HG03432 (cell line): ENCODE data around the gene CACNA2D3.

Experiments used
- ATAC-seq: cut with Tn5 transposase; IDR thresholded peaks from one replicate; pipeline ENCODE4 v1.9.1; 2021; ENCODE audit warnings: mild to moderate bottlenecking, moderate library complexity; ENCODE audit not compliant: unreplicated experiment

Gene CACNA2D3

DNA sequence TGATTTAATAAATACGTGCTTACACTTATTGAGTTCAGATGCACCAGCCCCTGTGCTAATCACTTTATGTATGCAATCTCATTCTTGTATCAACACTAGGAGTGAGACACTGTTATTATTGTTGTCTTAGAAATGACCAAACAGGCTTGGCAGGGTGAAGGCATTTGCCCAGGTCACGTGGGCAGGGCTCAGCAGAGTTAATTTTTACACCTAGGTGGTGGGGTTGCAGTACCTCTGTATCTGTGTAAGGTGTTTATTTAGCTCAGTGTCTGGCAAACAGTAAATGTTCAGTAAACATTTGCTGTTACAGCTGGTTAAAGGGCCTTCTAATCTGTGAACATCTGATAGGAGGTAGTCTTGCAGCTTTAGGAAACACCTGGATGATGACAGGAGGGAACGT is 200.0 kb downstream of the CACNA2D3 start:
- no peak for ATAC-seq

DNA sequence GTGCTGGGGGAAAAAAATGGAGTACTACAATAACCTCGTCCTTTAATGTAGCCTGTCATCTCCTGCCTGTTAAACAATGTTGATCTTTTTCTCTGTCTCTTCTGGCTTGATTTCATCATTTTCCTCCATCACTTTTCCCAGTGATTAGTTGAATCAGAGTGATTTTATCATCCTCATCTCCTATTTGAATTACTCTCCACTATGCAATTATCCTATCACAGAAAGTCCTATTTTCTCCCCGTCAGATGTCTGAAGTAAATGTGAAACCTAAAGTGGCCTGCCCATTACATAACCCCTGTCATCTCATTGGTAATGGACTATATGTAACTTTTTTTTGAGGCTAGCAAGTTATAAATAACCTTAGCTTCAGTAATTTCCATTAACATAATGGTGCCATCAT is 201.8 kb downstream of the CACNA2D3 start:
- no peak for ATAC-seq

DNA sequence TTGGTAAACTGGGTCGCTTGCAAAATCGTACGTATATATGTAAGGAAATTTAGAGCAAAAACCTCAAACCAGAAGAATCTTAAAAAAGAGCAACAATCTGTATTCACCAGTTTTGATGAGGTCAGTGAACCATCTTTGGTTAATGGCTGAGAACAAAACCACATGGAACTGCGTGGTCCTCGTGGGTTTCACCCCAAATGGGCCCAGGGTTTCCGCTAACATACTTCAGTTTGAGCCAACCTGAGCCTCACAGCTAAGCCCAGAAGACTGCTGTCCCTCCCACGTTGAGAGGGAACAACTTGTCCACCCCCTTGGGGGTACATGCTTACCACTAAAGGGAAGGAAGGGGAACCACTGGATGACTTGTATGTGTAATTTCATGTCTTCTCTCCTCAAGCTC is 204.6 kb downstream of the CACNA2D3 start:
- no peak for ATAC-seq

DNA sequence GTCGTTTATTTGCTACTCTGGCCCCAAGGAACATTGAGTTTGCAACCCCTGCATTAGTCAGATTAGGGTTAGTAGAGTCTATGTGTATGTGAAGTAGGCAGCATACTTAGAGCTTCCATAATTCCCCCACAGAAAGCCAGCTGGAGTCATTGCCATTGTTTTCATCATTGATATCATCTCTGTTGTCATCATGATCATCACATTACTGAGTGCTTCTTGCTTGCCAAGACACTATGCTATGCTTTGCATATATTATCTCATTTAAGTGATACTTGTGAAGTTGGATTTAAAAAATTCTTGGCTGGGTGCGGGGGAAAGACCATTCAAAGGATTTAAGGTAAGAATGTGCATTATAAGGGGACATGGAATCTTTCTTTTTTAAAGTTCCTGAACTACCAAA is 209.0 kb downstream of the CACNA2D3 start:
- ATAC-seq: no peak

DNA sequence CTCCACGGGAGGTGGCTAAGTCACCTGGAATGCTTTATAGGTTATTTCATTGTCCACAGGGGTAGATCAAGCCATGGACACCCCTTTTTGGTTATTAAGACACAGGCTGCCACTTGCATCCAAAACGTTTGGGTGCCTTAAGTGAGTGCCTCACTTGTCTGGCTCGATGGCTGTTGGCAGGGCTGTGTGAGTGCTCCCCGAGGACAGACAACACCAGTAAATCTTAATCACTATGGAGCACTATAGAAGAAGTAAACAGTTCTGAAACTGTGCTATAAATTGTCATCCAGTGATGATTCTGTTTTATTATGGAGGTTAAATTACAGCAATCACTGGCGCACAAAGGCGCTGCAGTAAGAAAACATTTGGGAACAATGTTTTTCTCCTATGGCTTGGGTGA is 215.5 kb downstream of the CACNA2D3 start:
- ATAC-seq: no peak

DNA sequence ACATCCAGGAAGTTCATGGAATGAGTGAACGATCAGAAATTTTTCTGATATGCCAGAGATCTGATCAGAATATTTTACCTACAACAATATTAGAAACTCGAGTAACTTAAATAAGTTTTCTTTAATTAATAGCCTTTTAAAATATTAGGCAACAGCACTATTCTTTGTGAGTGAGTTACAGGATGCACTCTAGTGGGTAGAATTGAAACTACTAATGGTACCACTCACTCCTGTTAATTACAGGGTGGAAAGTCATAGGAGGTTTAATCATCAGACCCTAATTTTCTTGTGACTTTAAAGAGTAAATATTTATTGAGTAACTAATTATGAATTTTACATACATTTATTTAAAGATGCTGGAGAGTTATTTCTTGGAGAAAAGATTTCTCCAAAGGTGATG is 217.3 kb downstream of the CACNA2D3 start:
- ATAC-seq: no peak

DNA sequence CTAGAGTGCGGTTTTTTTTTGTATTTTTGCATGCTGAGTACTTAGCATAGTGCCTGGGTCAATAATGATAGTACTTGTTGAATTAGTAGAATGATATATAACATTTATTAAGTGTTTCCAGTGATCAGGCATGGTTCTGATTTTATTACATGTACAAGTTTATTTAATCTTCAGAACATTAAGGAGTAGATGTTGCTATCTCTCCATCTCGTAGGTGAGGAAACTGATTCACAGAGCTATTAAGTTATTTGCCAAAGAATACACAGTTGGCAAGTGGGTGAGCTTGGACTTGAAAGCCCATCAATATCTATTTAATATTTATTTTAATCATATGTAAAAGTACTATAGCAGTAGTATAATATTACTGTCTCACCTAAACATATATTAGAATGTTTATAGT is 219.5 kb downstream of the CACNA2D3 start:
- ATAC-seq: no peak

DNA sequence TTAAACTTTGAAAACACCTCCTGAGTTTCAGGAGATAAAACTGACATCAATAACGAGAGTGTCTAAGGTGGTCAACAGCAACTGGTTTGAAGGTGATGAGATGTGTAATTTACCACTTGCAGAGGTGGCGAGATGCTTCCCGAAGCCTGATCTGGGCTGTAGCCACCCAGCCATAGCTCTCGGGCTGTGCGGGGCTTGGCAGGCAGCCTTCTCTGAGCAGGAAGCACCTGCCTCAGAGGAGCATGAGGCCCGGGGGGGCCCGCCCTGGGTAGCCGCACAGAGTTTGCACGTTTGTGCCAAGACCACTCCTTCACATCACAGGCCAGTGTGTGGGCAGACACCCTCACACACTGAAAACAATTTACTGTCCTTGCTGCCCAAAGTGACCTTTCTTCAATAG is 220.3 kb downstream of the CACNA2D3 start:
- ATAC-seq: no peak

DNA sequence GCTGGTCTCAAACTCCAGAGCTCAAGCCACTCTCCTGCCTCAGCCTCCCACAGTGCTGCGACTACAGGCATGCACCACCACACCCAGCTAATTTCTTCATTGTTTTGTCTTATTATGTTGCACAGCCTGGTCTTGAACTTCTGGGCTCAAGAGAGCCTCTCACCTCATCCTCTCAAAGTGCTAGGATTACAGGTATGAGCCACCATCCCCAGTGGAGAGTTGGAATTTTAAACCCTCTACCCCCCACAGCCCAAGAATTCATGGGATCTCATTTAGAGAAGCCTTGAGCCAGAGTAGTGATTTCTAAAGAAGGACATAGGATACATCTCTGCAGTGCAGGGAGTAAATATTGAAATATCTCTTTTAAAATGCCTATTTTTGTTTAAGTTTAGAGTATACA is 221.1 kb downstream of the CACNA2D3 start:
- ATAC-seq: no peak

DNA sequence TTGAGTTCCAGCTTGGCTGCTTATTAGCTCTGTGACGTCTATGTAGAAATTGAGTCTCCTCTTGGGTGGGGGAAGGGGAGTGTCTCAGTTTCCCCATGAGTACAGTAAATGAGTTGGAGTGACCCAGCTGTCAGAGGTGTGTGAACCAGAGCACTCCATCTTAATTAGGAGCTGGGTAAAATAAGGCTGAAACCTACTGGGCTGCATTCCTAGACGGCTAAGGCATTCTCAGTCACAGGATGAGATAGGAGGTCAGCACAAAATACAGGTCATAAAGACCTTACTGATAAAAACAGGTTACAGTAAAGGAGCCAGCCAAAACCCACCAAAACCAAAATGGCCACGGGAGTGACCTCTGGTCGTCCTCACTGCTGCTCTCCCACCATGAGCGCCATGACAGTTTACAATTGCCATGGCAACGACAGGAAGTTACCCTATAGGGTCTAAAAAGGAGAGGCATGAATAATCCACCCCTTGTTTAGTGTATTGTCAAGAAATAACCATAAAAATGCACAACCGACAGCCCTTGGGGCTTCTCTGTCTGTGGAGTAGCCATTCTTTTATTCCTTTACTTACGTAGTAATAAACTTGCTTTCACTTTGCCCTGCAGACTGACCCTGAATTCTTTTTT is 222.4 kb downstream of the CACNA2D3 start:
- ATAC-seq: no peak

DNA sequence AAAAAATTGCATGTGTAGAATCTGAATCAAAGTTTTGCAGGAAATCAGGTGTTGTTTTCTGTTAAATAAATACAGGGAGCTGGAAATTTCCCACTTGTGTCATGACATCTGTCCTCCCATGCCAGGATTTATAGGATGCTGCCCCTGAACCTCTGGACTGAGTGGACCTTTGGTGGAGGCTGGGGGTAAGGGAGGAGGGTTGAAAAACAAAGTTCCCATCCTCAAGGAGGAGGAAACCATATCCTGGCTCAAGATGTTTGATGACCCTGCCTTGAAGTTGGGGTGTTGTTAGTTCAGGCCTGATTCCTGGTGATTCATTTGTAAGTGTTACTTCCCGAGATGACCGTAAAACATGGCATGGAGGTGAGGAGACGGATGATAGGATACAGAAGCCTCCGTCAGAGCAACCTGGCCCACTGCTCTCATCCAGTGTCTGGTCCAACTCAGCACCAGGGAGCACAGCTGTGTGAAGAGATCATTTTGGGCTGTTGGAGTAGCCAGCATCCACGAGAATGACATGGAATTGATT is 223.6 kb downstream of the CACNA2D3 start:
- no peak for ATAC-seq

DNA sequence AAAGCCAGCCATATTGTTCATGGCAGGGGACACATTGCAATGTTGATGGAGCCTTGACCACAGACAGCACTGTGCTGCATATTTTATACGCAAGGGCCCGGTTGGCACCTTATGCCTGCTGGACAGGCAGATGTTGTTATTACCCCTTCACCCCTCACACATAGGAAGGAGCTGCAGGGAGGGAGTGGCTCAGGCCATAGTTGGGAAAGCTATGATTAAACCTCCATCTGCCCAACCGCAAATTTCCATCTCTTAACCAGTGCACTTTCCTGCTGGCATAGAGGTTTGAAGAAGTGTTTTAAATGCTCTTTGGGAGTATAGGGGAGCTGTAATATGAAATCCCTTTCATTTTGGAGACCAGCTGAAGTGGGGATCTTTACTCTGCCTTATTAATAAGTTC is 224.7 kb downstream of the CACNA2D3 start:
- no peak for ATAC-seq

DNA sequence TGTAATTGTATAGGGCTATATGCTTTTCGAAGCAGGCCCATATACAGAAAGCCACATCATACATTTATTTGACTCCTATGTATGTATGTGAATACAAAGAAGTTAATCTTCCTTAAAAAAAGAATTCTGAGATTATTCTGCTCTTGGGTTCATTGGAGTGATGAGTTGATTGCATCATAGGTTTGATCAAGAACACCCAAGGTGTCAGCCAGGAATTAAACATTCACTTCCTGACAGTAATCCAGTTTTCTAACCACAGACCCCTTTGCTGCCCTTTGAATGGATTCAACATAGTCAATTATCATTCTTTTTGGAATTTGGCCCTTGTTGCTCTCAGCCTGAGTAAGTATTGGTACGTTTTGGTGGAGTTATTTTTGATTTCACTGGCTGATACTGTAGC is 225.6 kb downstream of the CACNA2D3 start:
- no peak for ATAC-seq

DNA sequence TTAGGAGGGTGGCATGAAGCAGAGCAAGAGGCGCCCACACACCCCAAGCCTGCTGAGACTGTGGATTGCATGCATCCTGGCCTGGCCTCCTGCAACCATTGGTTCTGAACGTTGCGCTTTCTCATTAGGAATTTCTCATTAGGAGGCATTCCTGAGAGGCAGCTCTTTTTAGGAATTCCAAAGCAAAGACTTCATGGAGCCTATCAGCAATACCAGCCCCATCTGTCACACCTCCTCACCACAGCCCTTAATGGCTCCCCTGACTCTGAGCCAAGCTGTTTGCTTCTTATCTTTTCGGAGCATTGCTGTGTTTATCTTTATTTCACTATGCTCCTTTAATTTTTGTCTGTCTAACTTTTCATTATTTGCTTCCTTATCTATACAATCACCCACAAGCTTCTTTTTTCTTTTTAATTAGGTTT is 226.9 kb downstream of the CACNA2D3 start:
- ATAC-seq: no peak

DNA sequence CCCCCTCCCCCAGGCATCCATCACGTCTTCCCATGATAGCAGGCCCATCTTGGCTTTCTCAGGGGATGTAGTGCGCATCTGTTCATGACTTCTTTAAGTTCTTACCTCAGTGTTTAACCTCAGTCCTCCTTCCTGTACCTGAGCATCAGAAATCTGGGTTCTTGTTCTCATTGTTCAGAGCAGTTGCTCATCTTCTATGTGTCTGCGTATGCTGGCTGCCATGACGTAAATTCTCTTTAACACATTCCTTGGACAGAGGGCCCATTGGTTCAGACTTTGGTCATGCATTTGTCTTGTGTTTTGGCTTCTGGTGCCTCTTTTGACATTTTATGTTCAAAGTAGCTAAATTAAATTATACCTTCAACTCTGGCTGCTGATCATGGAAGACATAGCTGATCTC is 227.3 kb downstream of the CACNA2D3 start:
- ATAC-seq: no peak

DNA sequence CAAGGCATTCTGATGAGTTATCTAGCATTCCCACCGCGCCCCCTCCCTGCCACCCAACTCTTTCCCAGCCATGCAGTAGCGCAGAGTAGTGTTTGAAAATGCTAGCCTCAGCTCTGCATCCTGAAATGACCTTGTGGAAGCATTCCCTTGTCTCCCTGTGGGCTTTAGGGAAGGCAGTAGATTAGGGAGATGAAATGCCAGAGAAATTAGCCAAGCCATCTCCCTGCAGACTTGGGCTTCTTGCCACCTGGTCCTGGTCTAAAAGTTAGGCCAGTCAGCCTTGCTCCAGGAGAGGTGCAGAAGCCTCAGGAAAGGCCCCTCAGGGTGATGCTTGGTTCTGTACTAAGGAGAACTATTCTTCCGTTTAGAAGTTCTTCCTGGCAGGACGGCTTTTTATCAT is 231.2 kb downstream of the CACNA2D3 start:
- no peak for ATAC-seq

DNA sequence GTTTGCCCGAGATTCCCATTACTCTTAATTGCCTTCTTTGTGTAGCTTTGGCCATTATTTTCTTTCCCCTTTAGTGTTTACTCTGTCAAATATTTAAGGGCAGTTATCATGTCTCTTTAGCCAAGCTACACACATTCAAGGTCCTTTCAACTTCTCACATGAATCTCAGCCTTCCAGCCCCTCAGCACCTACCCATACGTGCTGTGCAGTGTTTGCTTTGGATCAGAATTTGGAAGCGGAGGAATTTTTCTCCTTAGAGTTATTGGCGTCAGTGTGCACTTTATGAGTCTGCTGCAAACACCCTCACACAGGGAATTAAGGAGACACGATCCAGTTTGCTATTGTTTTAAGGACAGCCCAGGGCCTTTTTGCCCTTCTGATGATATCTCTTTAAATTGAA is 231.6 kb downstream of the CACNA2D3 start:
- ATAC-seq: no peak

DNA sequence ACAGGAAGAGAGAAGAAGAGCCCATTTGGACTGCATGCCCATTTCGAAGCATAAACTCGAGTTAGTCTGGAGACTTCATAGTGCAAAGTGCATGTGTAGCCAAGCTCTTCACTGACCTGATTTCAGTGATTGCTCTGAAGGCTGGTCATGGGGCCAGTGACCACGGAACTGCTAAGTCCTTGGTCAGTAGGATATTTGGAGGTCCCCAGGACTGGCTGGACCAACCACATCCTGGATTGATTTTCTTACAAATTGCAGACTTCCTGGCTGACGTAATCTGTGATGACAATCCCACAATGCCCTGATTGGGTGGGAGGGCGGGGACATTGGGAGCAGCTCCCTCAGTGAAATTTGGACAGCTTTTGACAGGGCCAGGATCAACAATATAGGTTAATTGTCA is 233.4 kb downstream of the CACNA2D3 start:
- no peak for ATAC-seq

DNA sequence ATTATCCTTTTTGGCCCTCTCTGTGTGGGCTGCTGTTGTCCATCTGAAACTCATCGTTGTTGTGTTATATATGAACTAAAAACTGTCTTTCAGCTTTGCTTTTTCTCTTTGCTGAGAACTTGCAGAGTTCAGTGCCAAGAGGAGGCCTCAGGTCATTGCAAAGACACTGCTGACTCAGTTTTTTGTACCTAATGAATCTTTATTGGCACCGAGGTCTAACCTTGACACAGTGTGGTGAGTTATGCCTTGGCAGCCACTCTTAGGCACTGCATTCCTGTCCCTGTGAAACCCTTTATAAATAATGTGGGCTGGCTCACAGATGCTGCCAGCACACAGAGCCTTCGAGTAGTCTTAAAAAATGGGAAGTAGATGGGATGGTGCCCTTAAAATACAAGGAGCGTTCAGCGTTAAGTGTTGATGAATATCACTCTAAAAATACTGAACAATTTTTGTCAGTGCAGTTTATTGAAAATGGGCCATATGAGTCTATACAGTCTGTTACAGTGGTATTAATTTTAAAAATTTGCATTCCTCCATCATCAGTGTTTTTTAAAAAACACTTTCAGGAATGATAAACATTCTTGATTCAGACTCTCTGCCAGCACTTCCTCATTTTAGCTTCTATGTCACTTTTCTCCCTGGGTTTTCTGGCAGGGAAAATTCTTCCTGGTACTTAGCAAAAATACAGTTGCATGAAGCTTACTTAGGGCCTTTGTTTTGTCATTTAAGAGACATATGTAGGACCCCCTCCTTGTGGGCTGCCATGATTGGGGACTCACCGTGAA is 234.1 kb downstream of the CACNA2D3 start:
- no peak for ATAC-seq

DNA sequence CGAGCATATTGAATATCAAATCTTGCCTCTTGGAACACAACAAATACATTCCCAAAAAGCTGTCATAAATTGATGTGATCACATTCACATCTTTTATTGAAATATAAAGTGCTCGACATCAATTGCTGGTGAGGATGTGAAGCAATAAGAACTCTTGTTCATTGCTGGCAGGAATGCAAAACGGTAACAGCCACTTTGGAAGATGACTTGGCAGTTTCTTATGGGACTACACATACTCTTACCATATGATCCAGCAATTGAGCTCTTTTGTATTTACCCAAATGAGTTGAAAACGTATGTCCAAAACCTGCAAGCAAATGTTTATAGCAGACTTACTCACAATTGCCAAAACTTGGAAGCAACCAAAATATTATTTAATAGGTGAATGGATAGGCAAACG is 234.9 kb downstream of the CACNA2D3 start:
- ATAC-seq: no peak

DNA sequence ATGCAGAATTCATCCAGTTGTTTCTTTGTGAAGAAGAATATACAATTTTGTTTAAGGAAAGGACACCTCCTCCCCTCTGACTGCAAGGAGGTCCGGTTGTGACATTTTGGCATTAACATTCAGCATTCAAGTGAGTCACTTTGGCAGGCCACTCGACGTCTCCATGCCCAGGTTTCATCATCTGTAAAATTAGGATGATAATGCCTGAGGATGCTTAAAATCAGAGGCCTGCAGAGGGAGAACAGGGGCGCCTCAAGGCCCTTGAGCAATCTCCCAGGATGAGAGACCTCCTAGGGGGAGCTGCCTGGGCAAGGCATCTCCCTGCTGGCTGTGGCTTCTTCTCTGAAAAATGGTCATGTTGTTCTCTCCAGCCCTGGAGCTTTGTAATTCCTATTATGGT is 236.0 kb downstream of the CACNA2D3 start:
- no peak for ATAC-seq

DNA sequence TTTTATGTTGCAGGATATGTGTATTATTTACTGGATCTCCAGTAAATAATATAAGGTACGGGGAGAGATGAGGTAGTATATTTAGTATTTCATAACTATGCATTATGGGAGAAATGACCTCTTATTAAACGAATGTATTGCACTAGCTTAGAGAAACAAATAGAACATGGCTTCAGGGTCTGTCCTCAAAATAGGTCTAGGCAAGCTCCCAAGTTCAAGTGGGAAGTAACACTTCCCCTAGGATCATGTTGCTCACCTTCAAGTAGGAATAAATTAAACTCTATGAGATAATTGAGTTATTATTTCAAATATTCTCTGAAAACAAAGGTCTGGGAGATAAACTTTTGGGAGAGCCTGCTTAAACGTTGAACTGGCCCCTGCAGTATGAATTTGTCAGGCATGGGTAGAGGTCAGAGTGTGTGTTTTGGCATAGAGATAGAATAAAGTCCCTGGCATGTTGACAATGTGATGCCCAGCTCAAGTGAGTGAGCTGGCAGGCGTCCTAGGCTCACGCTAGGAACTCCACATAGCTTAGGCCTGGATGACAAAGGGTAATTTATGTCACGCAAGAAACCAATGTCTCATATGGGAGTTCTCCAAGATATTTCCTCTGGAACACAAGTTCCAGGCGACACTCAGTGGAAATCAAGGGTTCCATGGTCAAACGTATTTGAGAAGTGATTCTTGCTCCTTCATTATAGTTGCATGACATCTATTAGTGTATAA is 236.8 kb downstream of the CACNA2D3 start:
- no peak for ATAC-seq
